GM12878 (cell line): Measurements from ENCODE around the gene RBBP8NL. TPM values are rescaled to one million over a fixed set of nuclear protein-coding genes. Genes with fewer than 3 reads are reported as not detected.

Experiments
- ATAC-seq: fragments of 200-7000 bp; cut with Tn5 transposase; 3 replicates; pipeline ENCODE4 v1.9.1; 2020; ENCODE audit warnings: mild to moderate bottlenecking, moderate library complexity
- BruUV-seq: library from RNA; stranded (reverse); fragments of 400-500 nt; replicated peaks from 2 replicates; lab custom pipeline; 2021; lab: Mats Ljungman, UMichigan
- CTCF ChIA-PET: fragments of 300-600 bp; sonication (Branson Sonifier 250); formaldehyde crosslinking; extraction: SDS; loops from one replicate; lab custom pipeline; 2021; ENCODE audit warnings: inconsistent platforms; lab: Yijun Ruan, JAX
- POLR2A ChIA-PET: fragments of 350-600 bp; formaldehyde crosslinking; extraction: SDS; loops from one replicate; lab custom pipeline; 2021; ENCODE audit warnings: inconsistent platforms; lab: Charles Lee
- RAD21 ChIA-PET: fragments of 300-600 bp; sonication (Branson Sonifier 250); formaldehyde crosslinking; loops from one replicate; lab custom pipeline; 2023; ENCODE audit warnings: antibody characterized with exemption; ENCODE audit not compliant: unreplicated experiment; lab: Charles Lee
- SMC1A ChIA-PET: fragments of 300-600 bp; sonication (Branson Sonifier 250); formaldehyde crosslinking; loops from one replicate; lab custom pipeline; 2023; ENCODE audit not compliant: unreplicated experiment, uncharacterized antibody; lab: Charles Lee
- DNase-seq: peaks from one replicate; pipeline ENCODE4 v3.0.0-alpha.2; 2011; ENCODE audit warnings: low read depth, low spot score
- FAIRE-seq: peaks from 3 replicates; lab custom pipeline; 2011; peaks lifted over from hg19 to GRCh38; lab: Jason Lieb, UNC
- H2AFZ ChIP-seq: 2 replicates; pipeline ENCODE4 v1.6.0; 2011; ENCODE audit warnings: low read depth, low read length, control low read depth; ENCODE audit not compliant: control insufficient read depth
- H3K27ac ChIP-seq: 2 replicates; pipeline ENCODE4 v1.5.1; 2011; ENCODE audit warnings: control low read depth; ENCODE audit not compliant: control insufficient read depth, insufficient read depth
- H3K27me3 ChIP-seq, 2 experiments: replicated peaks in 1 of 2; 2 replicates each; pipeline versions ENCODE4 v1.6.0 to v1.6.1; 2011; ENCODE audit warnings: low read length in 1 of 2; ENCODE audit not compliant: control insufficient read depth in 2 of 2, insufficient read depth in 2 of 2
- H3K36me3 ChIP-seq, 2 experiments: 2 replicates each; pipeline ENCODE4 v1.5.1; 2011; ENCODE audit warnings: low read length in 1 of 2; ENCODE audit not compliant: control insufficient read depth in 2 of 2, insufficient read depth in 2 of 2
- H3K4me1 ChIP-seq: 2 replicates; pipeline ENCODE4 v1.6.1; 2011; ENCODE audit warnings: mild to moderate bottlenecking, low read length, moderate library complexity, mixed read lengths; ENCODE audit not compliant: control insufficient read depth, insufficient read depth
- H3K4me2 ChIP-seq: 2 replicates; pipeline ENCODE4 v1.6.0; 2011; ENCODE audit warnings: control low read depth; ENCODE audit not compliant: control insufficient read depth, insufficient read depth
- H3K4me3 ChIP-seq: fragments of 200-600 bp; sonication (generic); 2 replicates; pipeline ENCODE4 v1.5.1; 2016
- H3K79me2 ChIP-seq: 2 replicates; pipeline ENCODE4 v1.6.0; 2011; ENCODE audit warnings: low read length; ENCODE audit not compliant: control insufficient read depth, insufficient read depth
- H3K9ac ChIP-seq: 2 replicates; pipeline ENCODE4 v1.8.0; 2011; ENCODE audit warnings: low read length, control low read depth, mixed read lengths; ENCODE audit not compliant: control insufficient read depth, insufficient read depth
- H3K9me3 ChIP-seq: replicated peaks from 3 replicates; pipeline ENCODE4 v1.5.1; 2011; ENCODE audit warnings: mild to moderate bottlenecking, low read length; ENCODE audit not compliant: control insufficient read depth, insufficient read depth
- H4K20me1 ChIP-seq: 2 replicates; pipeline ENCODE4 v1.6.0; 2011; ENCODE audit not compliant: control insufficient read depth, insufficient read depth
- E4F1 ChIP-seq: fragments of 450-650 bp; IDR thresholded peaks from 2 replicates; pipeline ENCODE4 v1.6.1; 2018; ENCODE audit warnings: borderline replicate concordance, mild to moderate bottlenecking; ENCODE audit not compliant: partially characterized antibody
- FOXK2 ChIP-seq: fragments of 450-650 bp; IDR thresholded peaks from 2 replicates; pipeline ENCODE4 v1.6.1; 2017; ENCODE audit warnings: mild to moderate bottlenecking, moderate library complexity
- GABPA ChIP-seq: IDR thresholded peaks from 2 replicates; pipeline ENCODE4 v1.6.1; 2014; ENCODE audit warnings: antibody characterized with exemption, low read depth, mild to moderate bottlenecking, inconsistent platforms
- IRF5 ChIP-seq: fragments of 450-650 bp; IDR thresholded peaks from 2 replicates; pipeline ENCODE4 v1.6.1; 2017; ENCODE audit warnings: borderline replicate concordance
- KAT2A ChIP-seq: conservative IDR thresholded peaks from 2 replicates; pipeline ENCODE4 v1.6.1; 2011; ENCODE audit warnings: low read depth, low read length; ENCODE audit not compliant: control insufficient read depth
- MYC ChIP-seq: IDR thresholded peaks from 2 replicates; pipeline ENCODE4 v1.6.1; 2011; ENCODE audit warnings: mild to moderate bottlenecking, low read length, moderate library complexity, inconsistent platforms; ENCODE audit not compliant: insufficient read depth, insufficient replicate concordance, insufficient read length, severe bottlenecking
- NFYB ChIP-seq: IDR thresholded peaks from 2 replicates; pipeline ENCODE4 v1.6.1; 2011; ENCODE audit warnings: low read depth, mild to moderate bottlenecking, low read length, improper control_type of control experiment, moderate library complexity; ENCODE audit not compliant: insufficient read depth
- NR2C2 ChIP-seq: IDR thresholded peaks from 2 replicates; pipeline ENCODE4 v1.6.1; 2011; ENCODE audit warnings: borderline replicate concordance, low read depth; ENCODE audit not compliant: control insufficient read depth, insufficient read length
- PBX3 ChIP-seq: IDR thresholded peaks from 2 replicates; pipeline ENCODE4 v1.6.1; 2011; ENCODE audit warnings: mild to moderate bottlenecking, low read depth, low read length, moderate library complexity; ENCODE audit not compliant: insufficient replicate concordance
- REST ChIP-seq: IDR thresholded peaks from 2 replicates; pipeline ENCODE4 v1.6.1; 2012; ENCODE audit warnings: mild to moderate bottlenecking, low read depth, low read length
- ZNF24 ChIP-seq: fragments of 450-650 bp; IDR thresholded peaks from 2 replicates; pipeline ENCODE4 v1.6.1; 2017; ENCODE audit warnings: antibody characterized with exemption, mild to moderate bottlenecking
- WGBS: methylation state at CpG from one replicate; pipeline ENCODE4 v1.1.6; 2016; ENCODE audit warnings: low lambda C conversion rate; ENCODE audit not compliant: insufficient replicate concordance, insufficient coverage; ENCODE audit errors: missing lambda C conversion rate; 5-methylcytosine and 5-hydroxymethylcytosine counted together
- in situ Hi-C: fragments of 300-500 bp; cut with MboI; formaldehyde crosslinking; loops from 9 replicates; pipeline ENCODE4 v1.14.3; 2018; ENCODE audit warnings: mixed read lengths
- intact Hi-C: fragments of 100-400 bp; cut with micrococcal nuclease; formaldehyde crosslinking; loops from one replicate; pipeline ENCODE4 v1.14.2; 2022; ENCODE audit not compliant: unreplicated experiment
- polyA plus RNA-seq, 11 experiments: library from polyadenylated mRNA; depleted of rRNA in 4 of 11; unstranded in 6 of 11; stranded (reverse) in 5 of 11; fragments of >200 nt; fragmentation: Nextera tagmentation in 4 of 11; fragmentation: Illumina TruSeq in 1 of 11; extraction: Ambion mirVana in 4 of 11; extraction: Trizol in 1 of 11; gene quantifications; 1 replicate in 1 of 11; 2 replicates in 10 of 11; pipeline versions ENCODE4 v1.2.1 to v1.2.3, GENCODE V29; 2011 to 2016; ENCODE audit warnings: inconsistent platforms in 2 of 11, missing spikeins in 2 of 11, low read depth in 1 of 11
- total RNA-seq, 4 experiments: library from RNA; depleted of rRNA in 3 of 4; stranded (reverse); fragments of >200 nt in 3 of 4; fragmentation: Illumina TruSeq in 1 of 4; extraction: Trizol in 1 of 4; gene quantifications; 2 replicates each; pipeline versions ENCODE4 v1.2.1 to v1.2.3, GENCODE V29; 2013 to 2021

The RBBP8NL gene
- total and polyA plus RNA-seq, 10 of the 15 experiments (the other 5 are each of a cell fraction or from before 2014, with no cell fraction given), result not detected

- intact Hi-C loops, result no loop called here
- CTCF ChIA-PET, result interaction anchor here (2.4 to 4.2 kb wide), 4 partner anchors 12 to 397 kb away, joined by 5 to 23 read pairs (median 8); no protein-coding TSS in a partner anchor
- no peaks in the 10 kb centered on the region for H3K27me3 ChIP-seq
- H3K27ac ChIP-seq, result no peak overlapping the region
- POLR2A ChIA-PET, result no interaction called here
- SMC1A ChIA-PET, result interaction anchor here (0.6 kb wide), 1 partner anchor 487 kb away, joined by 3 read pairs; no protein-coding TSS in a partner anchor
- RAD21 ChIA-PET, result no interaction called here
- H3K36me3 ChIP-seq, result no peaks in the 10 kb centered on the region
- no peak overlapping the region for H3K9ac ChIP-seq
- 53% methylated on average over 20 of the region's 24 CpGs for WGBS
- H4K20me1 ChIP-seq, result no peaks in the 10 kb centered on the region
- ATAC-seq (no peak), FAIRE-seq (no peak), DNase-seq (no peak)
- H3K4me1 ChIP-seq, result peaks cover 10% of the 10 kb centered on the region
- H3K79me2 ChIP-seq, result peaks cover 1% of the 10 kb centered on the region
- no peak overlapping the region for H3K4me3 ChIP-seq
- H3K9me3 ChIP-seq, result no peaks in the 10 kb centered on the region
- no peak overlapping the region for H3K4me2 ChIP-seq
- no TSS peak for BruUV-seq
- in situ Hi-C loops, result no loop called here
- no peak overlapping the region for H2AFZ ChIP-seq
- no peak for TF ChIP-seq PBX3
- TF ChIP-seq GABPA, result no peak
- TF ChIP-seq E4F1, result no peak
- no peak for TF ChIP-seq IRF5
- TF ChIP-seq MYC, result no peak
- TF ChIP-seq REST, result no peak
- TF ChIP-seq NFYB, result no peak
- no peak for TF ChIP-seq ZNF24
- no peak for TF ChIP-seq NR2C2
- TF ChIP-seq FOXK2, result no peak
- no peak for TF ChIP-seq KAT2A
Observed at GRCh38 chr20:62411479-62412193, 15.7 kb downstream of the RBBP8NL start.
